Kidney capillary endothelial cell (primary cell): ENCODE results near the gene IL17REL.

Experiments used
- DNase-seq: peaks from one replicate; pipeline ENCODE4 v3.0.0-alpha.2; 2018; ENCODE audit warnings: low spot score

The IL17REL gene

DNA sequence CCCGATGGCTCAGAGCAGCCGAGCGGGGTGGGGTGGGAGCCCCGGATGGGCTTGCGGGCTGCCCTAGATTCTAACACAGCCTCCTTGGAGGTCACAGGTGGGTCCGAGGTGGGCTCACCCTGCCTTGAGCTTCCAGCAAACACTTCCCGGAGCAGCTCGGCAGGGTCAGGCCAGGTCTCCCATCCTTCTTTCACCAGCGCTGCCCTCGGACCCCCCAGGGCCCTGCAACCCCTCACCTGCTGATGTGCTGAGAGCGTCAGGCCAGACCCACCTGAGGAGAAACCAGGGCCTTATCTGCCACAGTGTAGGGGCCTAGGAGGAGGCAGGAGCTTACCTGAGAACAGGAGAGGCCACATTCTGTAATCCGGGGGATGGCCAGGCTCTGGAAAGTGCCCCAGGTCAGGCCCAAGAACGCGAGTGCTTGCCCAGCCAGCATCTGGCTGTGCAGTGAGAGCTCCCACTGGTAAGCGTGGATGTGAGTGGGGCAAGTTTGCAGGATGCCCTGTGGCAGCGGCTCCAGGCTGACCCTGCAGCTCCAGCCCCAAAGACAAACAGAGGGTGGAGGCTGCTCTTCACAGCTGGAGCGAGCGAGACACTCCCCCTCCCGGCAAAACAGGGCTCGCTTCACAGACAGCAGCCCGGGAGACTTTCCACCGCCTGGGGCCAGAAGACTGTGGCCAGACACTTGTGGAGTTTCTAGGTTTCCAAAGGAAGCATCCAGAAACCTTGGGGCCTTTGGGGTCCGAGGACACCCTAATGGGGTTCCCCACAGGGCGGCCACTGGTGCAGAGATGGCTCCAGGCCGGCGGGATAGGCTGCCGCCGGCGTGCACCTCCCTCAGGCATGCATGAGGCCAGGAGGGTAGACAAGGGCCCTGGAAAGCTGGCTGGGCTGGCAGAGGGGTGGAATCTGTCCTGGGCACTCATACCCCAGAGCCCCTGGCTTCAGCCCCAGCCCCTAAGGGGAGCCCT is at the start of gene IL17REL:
Gene IL17REL, minus strand, starts transcription at position 555 of the 971 bp plus-strand sequence. Its CDS starts 119 bp downstream, at position 436.
- DNase-seq = no peak

DNA sequence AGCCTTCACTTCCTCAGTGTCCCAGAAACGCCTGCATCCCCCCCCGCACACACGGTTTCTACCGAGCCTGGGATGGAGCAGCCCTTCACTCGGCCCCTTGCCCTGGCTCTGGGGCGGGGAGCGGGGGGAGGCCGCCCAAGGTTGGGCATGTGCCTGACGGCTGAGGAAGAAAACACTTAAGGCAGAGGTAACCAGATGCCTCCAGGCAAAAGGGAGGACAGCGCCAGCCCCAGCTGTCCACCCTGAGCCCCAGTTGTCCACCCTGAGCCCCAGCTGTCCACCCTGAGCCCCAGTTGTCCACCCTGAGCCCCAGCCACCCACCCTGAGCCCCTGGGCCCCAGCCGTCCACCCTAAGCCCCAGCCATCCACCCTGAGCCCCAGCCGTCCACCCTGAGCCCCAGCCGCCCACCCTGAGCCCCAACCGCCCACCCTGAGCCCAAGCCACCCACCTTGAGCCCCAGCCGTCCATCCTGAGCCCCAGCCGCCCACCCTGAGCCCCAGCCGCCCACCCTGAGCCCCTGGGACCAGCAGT is 49.3 kb upstream of the IL17REL start:
- DNase-seq = no peak

DNA sequence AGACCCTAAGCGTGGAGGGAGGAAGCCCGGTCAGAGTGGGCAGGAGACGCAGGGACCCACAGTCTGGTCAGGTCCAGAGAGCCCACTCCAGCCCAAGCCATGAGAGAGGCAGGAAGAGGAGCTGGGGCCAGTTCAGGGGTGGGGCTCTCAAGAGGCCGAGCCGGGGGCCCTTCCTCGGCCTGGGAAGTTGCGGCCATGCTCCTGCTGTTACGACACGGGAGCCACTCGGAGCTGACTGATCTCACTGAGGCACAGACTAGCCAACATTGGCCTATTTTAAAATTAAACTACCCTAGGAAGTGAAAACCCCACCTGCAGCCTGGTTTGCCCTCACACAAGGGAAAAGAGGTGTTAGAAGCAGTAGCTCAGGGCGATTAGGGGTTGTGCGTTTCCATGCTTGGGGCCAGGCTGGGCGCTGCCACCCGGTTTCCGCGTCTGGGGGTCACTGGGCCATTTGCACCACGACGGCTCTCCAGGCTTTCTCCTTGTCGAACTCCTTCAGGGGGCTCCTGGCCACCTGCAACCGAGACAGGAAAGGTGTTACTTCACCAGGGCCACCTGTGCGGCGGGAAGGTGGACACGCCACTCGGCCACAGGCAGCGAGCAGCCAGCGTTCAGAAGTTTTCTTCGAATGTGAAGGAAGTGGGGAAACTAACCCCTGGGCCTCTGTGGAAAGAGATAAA is 48.7 kb upstream of the IL17REL start:
- no peak for DNase-seq

DNA sequence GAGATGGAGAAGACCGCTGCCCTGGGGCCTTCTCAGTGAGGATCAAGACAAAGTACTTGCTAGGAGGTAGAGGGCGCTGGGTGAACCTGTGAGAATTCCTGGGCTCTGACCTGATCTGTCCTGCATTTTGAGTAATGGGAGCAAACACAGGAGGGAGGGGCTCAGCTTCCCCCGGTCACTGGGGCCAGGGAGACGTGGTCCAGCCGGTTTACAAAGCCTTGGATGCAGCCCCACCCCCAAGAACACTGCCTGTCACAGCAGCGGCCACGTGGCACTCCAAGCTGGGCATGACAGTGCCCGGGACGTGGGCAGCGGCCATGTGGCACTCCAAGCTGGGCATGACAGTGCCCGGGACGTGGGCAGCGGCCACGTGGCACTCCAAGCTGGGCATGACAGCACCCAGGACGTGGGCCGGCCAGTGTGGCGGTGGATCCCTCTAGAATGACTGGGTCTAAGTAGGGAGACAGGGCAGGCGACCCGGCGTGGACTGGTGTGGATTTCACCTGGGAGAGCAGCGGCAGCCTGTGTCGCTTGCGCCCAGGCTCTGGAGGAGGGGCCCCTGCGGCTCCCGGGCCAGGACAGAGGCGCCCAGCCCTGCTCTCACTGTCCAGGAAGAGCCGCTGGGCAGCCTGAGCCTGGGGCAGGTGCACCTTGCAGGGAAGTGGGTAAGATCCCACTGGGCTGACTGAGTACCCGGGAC is 48.0 kb upstream of the IL17REL start:
- DNase-seq = no peak

DNA sequence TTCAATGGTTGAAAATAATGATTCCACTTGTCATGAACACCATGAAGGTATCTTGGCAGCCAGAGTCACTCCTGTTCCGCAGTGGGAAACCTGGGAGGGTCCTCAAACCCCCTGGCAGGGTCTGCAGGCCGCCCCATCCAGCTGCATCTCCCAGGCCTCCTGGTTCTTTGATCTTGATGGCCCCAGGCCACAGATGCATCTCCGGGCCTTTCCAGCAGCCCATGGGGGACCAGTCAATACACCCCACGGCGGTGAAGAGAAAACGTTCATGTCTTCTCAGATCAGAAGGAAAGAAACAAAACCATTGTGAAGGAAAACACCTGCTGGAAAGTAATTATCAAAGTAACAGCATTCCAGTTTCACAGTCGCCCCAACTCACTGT is 47.3 kb upstream of the IL17REL start:
- DNase-seq = no peak

DNA sequence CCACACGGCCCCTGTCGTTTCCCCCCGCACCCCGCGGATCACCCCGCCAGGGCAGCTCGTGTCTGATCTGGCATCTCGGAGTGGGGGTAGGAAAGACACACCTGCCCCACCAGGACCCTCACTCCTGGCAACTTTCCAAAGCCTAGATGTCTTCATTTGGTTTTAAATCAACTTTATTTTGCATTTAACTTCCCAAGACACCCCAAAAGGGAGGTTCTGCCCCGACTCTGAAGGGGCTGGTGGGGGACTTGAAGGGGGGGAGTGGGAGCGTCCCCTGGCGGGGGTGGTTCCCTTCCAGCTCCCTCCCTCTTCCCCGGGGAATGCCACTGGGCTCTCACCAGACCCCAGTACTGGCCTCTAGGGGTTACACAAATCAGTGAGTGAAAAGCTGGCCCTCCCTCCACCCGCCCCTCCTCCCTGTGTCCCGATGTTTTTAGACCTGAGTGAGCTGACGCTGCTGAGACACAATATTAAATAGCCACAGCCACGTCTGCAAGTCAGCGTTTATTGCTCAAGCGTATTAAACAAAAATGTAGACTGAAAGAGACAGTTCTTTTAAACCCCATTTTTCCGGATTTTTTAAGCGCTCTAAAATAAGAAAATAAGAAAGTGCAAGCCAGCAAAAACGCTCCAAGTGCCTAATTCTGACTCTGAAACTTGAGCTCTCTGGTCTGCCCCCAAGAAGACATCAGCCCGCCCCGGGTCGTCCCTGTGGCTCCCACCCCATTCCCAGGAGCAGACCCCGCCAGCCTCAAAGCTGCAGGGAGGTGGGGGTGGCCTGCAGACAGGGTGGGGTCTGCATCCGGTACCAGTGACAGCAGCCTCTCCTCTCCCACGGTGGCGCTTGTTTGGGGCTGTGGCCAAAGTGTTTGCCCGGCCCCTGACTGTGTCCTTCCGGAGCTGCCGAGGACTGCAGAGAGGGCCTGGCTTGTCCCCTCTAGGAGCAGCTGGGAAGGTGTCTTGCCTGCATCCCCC is 46.6 kb upstream of the IL17REL start:
- no peak for DNase-seq

DNA sequence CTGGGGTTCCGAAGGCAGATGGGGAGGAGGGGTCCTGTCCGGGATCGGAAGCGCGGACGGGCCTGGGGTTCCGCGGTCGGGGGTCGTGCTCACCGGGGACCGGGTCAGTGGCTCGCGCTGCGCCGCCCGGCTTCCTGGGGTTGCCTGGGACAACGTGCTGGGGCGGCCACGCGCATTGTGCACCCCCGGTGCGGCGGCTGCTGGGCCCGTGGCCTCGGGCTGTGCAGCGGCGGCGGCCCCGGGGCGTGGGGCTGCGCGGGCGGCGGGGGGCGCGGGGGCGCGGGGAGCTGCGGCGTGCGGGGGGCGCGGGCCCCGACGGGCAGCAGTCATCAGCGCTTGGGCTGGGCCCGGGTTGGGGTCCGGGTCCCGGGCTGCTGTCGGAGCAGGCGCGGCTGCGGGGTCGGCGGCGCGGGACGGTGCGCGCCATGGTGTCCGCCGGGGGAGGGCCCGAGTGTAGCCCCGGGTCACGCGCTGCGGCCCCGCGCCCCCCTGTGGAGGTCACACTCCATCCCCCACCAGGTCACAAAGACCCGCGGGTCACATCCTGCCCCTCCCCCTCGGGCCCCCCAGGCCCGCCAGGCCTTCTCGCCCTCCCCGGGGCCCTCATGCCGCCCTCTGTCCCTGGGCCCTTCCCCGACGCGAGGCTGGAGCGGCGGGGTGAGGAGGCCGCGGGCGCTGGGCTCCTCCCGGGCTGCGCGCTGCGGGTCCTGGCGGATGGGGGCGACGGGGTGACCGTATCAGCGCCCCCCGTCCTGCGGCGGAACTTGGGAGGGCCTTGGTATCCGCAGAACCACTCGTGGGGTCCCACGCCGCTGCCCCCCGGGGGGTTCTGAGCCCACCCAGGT is 45.7 kb upstream of the IL17REL start, which contains the start of gene TTLL8:
Gene TTLL8, minus strand, starts transcription at position 238 of the 845 bp plus-strand sequence.
- DNase-seq = no peak

DNA sequence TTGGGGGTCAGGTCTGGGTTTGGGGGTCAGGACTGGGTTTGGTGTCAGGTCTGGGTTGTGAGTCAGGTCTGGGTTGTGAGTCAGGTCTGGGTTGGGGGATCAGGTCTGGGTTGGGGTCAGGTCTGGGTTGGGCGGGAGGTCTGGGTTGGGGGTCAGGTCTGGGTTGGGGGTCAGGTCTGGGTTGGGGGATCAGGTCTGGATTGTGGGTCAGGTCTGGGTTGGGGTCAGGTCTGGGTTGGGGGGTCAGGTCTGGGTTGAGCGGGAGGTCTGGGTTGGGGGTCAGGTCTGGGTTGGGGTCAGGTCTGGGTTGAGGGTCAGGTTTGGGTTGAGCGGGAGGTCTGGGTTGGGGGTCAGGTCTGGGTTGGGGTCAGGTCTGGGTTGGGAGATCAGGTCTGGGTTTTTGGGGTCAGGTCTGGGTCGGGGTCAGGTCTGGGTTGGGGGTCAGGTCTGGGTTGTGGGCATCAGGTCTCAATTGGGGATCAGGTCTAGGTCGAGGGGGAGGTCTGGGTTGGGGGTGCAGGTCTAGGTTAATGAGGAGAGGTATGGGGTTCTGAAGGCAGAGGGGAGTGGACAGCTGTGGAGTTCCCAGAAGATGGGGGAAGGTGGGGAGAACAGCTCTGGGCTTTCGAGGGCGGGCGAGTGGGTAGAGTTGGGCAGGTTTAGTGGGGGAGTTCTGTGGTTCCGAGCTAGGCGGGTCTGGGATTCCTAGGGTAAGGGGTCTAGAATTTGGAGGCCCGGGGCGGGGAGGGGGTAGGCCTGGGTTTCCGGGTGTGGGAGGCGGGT is 44.9 kb upstream of the IL17REL start:
- DNase-seq = no peak

DNA sequence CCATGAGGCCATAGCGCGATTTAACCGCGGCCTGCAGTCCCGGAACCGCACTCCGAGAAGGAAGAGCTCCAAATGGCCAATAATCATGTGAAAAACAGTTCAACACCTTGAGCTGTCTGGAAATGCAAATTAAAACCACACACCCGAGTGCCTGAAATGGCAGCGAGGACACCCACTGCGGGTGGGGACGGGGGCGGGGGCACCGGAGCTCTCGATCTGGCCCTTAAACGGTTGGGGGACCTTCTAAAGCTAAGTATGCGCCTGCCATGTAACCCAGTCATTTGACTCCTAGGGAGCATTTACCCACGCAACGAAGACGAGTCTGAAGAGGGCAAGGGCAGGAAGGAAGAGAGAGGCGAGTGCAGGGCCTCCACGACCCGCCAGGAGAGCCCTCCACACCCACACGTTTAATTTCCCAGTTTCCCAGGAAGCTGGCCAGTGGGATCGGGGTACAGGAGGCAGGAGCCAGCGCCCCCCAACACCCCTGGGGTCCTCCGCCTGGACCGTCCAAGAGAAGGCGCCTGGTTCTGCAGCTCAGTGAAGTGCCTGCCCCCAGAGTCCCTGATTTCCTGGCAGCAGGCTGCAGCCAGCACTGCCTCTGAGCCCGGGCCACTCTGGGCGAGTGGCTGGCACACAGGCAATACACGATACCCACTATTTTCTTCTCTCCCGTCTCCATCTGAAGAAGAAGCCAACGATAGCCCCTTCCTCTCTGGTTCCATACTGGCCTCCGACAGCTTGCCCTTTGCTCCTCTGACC is 43.8 kb upstream of the IL17REL start:
- no peak for DNase-seq

DNA sequence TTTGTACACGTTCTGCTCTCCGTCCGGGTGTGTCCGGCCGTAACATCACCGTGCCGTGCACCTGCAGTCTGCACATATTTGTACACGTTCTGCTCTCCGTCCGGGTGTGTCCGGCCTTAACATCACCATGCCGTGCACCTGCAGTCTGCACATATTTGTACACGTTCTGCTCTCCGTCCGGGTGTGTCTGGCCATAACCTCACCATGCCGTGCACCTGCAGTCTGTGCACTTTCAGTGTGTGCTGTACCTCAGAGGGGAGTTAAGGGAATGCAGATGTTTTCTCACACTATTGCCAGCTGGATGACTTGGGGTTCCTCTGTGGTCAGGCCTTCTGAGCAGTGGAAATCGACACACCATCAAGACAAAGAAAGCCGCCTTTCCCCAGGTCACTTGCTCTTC is 41.3 kb upstream of the IL17REL start:
- DNase-seq = no peak

DNA sequence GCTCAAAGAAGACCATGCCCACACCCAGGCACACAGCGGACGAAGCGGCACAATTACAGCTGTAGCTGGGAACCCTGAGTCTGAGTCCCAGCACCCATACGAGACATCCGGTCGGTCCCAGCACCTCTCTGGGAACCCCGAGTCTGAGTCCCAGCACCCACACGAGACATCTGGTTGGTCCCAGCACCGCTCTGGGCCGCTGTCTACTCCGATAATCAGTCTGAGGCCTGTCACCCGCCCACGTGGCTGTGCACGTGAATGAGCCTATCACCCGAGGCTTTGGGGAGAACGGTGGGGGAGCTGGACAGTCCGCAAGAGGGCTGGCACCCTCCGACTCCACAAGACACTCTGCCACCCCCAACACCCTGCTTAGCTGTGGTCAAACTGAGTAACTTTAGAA is 39.4 kb upstream of the IL17REL start:
- no peak for DNase-seq

DNA sequence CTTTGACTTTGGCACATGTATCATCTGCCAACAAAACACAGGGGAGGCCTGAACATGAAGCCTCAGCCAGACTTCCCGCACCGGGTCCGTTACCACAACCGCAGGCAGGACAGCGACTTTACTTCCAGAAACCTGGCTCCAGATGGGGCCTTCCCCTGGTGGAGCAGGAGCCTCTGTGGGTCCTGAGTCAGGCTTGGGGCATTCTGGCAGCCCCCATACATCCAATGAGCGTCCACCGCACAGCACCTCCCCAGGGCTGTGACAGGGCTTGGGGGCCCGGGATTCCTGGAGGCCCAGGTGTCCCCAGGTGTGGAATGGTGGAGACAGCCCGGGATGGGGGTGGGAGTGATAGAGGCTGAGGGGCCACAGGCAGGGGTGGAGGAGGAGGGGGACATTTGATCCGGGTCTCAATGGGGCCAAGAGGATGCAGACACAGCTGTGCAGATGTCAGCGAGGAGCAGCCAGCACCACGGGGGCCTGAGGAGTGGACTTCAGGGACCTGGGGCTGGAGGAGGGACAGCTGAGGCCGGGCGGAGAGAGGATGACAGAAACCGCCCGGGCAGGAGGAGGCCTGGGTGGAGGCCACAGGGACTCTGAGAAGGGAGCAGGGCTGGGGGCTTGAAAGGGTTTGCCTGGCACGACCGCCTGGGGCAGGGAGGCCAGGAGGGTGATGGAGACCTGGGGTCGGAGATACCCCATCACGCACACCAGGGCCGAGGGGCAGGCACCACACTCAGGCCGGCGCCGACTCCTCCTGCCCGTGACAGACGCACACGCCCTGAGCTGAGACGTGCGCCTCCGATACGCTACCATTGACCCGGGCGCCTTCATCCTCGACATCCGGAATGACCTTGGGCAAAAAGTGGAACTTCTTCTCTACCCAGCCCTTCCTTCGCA is 37.0 kb upstream of the IL17REL start:
- DNase-seq = no peak

DNA sequence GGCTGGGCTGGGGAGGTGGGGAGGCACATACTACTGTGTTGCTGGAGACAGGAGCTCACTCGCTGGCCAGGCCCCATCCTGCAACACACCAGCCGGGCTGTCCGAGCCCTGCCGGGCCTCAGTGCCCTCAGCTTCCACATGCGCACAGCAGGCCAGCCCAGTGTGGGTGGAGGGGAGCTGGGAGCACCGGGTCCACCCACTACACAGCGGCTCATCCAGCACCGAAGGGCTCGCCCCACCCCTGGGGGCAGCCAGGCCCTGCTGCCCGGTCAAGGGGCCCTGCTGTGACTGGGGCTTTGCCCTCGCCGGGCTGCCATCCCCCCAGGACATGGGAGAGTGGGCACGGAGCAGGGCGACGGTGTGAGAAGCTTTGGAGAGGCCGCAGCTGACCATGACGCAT is 36.3 kb upstream of the IL17REL start:
- no peak for DNase-seq

DNA sequence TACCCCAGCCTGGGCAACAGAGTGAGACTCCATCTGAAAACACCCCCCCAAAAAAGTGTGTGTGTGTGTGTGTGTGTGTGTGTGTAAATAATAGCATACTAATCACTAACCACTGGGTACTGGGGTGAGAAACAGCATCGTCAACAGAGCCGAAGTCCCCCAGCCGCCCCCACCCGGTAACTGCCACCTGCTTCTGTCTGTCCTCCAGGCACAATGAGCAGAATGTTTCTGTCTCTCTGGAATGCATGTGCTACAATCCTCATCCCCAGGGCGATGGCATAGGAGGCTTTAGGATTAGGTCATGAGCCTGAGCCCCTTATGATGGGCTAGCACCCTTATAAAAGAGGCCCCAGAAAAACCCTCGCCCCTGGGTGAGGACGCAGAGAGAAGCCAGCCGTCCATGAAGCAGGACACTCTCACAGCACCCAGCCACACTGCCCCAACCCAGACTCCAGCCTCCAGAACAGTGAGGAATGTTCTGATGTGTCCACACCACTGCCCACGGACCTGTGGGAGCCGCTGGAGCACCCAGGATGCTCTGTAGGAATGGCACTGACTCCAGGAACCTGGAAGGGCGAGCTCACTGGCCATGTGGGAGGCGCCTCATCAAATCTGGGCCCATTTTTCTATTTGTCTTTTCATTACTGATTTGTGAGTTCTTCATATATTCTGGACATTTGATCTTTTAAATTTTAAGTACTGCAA is 35.6 kb upstream of the IL17REL start:
- no peak for DNase-seq

DNA sequence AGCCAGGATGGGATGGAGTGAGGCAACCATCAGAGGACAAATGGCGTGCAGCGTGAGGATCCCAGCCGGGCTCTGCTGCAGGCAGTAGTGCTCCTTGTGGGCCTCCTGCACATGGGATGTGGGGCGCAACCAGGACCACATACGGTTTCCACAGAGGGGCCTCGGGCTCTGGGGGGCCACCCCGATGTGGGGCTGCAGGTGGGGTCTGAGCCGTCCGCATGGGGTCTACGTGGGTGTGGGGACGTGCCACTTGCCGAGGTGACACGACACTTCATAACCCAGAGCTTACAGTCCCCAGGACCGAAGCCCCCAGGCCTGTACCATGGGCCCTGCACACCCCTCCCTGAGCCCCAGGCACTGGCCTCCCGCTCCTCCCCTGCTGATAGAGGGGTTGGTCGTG is 34.8 kb upstream of the IL17REL start:
- no peak for DNase-seq

DNA sequence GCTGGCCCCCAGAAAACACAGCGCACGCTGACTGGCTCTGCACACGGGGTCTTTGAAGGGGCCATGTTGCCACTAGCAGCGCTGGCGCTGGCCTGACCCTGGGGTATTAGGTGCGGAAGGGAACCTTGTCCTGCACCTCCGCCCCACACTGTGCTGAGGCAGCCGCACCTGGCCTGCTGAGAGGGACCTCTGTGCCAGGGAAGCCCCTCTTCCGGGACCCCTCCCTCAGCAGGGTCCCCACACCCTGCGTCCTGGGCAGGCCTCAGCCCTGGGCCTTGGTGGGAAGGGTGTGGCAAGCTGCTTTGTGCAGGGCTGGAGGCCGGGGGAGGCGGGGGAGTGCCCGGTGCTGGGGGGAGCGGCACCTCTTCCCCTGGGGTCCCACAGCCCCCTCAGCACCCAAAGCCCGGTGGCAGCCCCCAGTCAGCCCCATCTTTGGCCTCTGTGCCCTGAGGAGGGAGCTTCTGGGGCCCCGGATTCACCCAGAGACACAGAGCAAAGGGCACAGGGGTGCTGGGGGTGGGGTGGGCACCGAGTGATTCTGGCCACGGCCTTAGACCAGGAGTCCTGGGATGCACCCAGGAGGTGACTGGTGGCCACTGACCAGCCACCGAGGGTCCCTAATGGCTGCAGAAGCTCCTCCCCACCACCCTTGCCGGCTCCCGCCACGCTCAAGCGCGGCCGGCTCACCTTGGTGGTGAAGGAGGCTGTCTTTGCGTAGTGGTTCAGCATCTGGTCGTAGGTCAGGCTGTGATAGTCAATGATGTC is 34.1 kb upstream of the IL17REL start:
- no peak for DNase-seq
